M059J (cell line): ENCODE results near the gene STEAP4. TPM values are rescaled to one million over a fixed set of nuclear protein-coding genes. Genes with fewer than 3 reads are reported as not detected.
"Not testable (repeated sequence)": the region's sequence is repeated elsewhere in the genome, so short reads cannot be mapped to it uniquely, and the experiment has no call there.

Source experiments
- DNase-seq: peaks from one replicate; pipeline ENCODE4 v3.0.0-alpha.2; 2012; ENCODE audit warnings: low read depth
- total RNA-seq: library from RNA; depleted of rRNA; stranded (reverse); fragments of >200 nt; shearing (Covaris generic); gene quantifications from 2 replicates; pipeline ENCODE4 v1.2.3, GENCODE V29; 2014

The STEAP4 gene
- total RNA-seq, 1 experiment from 2014 or later = 0.02 TPM

DNA sequence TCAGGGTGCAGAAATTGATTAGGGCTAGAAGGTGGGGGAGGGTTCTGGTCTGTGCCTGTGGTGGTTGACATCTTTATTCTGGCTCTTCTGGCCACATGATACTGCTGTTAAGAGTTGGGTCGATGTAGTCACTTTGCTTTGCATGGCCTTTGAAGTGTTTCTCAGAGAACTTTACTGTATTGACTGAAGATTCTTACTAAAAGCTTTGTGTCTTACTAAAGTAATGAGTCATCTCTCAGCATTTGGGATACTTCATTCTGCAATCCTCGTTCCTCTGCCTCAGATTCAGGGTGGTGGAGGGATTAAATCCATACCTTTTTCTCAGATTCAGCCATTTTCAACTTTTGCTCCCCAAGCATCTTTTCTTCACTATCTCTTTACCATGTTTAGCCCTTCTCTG is 38.6 kb downstream of the STEAP4 start:
- no peak for DNase-seq

GRCh38 chr7:88267421-88267820 is 39.3 kb downstream of the STEAP4 start:
- DNase-seq = no peak

GRCh38 chr7:88264987-88265386 is 41.7 kb downstream of the STEAP4 start:
- peak; percentile 3 for DNase-seq

GRCh38 chr7:88262562-88262961 is 44.1 kb downstream of the STEAP4 start:
- DNase-seq = no peak

GRCh38 chr7:88260719-88261118 is 46.0 kb downstream of the STEAP4 start:
- no peak for DNase-seq

DNA sequence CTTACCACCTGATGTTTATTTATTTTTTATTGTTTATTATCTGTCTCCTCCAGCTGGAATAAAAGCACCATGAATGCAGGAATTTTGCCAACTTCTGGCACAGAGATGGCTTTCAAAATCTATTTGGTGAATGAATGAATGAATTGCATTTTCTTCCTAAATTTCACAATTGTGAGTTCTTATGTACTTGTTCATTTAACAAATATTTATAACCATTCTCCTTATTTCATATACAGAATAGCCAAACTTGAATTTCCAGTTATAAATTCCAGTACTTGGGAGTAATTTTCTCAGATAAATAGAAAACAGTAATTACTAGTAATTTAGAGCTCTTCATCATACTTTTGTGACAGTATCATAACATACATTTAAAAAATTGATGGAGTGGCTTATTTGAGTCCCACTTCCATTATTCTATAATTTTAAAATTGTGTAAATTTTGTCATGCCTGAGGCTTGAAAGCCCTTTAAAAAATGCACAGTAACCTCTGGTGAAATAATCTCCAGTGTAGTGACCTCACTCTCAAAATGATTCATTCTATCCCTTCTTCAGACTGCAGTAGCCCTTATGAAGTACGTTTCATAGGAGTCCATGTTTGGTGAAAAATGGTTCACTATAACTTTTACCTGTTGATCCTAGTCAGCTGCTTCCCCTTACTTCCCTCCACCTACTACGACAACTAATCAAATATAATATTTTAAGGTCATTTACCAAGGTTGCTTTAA is 46.9 kb downstream of the STEAP4 start:
- no peak for DNase-seq

DNA sequence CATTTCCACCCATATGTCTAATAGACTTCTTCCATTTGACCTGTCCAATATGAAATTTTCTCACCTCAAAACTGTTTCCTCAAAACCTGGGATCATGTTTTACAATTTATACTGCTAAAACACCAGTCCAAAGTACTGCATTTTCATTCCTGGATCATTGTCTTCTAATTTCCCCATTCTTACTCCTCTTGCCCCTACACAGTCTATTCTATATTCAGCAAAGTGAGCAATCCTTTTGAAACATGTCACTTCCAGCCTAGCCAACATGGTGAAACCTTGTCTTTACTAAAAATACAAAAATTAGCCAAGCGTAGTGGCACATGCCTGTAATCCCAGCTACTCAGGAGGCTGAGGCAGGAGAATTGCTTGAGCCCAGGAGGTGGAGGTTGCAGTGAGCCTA is 48.4 kb downstream of the STEAP4 start:
- DNase-seq = not testable (repeated sequence)

- no peak for DNase-seq
These were observed 49.8 kb downstream of the STEAP4 start for GRCh38 chr7:88256906-88257305.

DNA sequence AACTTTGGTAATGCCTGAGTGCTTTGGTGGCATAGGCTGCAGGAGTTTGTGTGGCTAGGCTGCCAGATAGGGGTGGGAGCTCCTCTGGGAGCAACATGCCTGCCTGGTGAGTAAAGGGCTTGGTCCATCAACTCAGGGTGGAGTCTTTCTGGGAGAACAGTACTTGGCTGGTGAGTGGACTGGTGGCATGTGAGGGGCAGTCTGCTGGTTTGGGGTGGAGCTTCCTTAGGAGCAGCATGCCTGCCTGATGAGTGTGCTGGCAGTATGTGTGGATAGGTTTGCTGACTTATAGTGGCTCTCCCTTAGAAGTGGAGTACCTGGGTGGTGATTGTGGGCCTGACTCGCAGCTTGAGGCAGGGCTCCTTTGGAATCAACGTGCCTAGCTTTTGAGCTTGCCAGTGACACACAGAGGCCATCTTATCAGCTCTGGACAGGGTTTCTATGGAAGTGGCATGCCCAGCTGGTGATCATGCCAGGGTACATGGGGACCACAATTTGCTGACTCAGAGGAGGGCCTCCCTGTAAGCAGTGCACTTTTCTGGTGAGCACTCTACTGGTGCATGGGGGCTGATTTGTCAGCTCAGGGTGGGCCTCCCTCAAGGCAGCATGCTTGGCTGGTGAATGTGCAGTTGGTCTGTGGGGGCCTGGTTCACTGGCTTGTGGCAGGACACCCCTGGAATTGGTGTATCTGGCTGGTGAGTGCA is 51.8 kb downstream of the STEAP4 start:
- peak; percentile 85 for DNase-seq

- no peak for DNase-seq
These were observed 53.1 kb downstream of the STEAP4 start for GRCh38 chr7:88253640-88254039.

DNA sequence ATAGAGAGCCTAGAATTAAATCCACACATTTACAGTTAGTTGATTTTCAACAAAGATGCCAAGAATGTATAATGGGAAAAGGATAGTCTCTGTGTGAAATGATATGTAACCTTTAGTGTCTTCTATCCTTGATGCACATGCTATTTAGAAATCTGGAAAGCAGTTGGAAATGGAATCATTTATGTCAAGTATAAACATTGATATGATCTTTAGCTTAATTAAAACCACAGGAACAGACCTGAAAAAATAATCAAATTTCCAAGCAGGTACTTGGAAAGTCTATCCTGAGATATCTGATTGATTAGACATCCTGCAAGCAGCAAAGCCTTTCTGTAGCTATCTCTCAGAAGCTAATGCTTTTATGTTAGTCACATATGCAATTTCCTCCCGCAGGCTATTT is 62.4 kb downstream of the STEAP4 start:
- DNase-seq = no peak

DNA sequence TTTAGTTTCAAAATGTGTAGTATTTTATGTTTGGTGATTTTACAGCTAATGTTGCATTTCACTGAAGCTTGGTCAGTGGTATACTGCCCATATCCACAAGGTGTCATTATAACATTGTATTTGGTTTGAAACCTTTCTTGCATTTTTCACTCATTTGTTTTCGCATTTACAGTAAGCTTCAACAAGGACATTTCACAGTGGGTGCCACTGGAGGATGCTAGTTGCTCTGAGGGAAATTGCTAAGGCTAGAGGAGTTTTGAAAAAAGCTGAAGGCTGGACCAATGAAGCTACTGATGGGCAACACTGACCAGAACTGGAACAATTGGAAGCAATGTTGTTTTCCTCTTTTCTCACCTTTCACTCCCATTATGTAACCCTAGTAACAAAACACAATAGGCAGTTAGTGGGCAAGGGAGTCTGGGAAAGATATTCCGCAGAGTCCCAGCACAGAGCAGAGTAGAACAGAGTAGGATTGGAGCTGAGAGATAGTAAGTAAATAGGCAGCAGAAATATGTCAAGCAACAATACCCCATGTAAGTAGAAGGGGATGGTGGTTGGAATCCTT is 63.3 kb downstream of the STEAP4 start:
- peak; percentile 59 for DNase-seq

- no peak for DNase-seq
These were observed 66.8 kb downstream of the STEAP4 start for GRCh38 chr7:88239852-88240251.

DNA sequence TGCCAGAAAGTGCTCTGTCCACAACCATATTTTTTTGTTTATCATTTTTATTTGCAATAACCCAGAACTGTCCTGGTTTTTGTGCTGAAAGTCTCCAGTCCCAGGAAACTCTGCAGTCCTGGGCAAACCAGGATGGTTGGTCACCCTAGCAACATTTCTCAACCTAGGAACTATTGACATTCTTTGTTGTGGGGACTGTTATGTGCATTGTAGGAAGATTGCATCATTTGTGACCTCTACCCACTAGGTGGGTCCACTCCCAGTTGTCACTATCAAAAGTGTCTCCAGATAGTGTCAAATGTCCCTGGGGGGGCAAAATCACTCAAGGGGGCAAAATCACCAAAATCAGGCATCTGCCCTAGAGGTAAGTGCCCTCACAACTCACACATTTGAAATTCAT is 72.9 kb downstream of the STEAP4 start:
- peak; percentile 26 for DNase-seq

DNA sequence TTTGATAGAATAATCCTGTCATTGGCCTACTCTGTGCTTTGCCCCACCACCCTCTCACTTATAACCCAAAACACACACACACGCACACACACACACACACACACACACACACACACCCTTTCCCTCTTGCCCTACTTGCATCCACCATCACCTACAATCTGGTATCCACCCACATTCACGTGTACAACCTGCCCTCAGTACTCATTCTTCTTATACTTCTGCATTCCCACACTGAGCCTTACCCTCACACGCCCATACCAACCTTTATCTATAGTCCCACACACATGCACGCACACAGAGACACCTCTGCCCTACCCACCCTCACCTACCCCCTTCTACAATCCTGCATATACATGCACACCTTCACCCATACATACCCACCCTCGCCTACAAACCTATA is 76.0 kb downstream of the STEAP4 start:
- DNase-seq = no peak

DNA sequence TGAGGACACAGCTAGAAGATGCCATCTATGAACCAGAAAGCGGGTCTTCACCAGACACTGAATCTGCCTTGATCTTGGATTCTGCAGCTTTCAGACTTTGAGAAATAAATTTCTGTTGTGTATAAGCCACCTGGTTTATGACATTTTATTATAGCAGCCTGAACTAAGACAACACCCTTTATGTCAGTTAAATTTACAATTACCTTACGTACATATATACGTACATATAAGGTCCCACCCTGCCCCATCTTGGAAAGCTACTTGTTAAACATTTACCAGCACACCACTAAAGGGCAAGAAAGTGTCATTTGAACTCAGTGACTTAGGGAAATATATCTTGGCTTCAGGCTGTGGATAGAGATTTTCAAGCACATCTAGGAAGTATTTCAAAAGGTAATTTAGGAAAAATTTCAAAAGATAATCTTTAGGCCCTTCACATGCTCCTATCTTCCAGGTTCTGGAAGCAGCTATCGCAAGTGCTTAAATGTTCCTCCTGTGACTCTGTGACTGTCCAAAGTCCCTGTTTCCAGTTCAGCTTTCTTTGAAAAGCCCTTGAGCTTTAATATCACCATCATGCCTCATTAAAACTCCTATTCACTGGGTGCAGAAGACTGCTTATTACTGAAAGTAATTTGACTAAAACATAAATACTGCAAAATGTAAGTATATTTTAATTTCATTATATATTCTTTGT is 77.2 kb downstream of the STEAP4 start:
- no peak for DNase-seq

GRCh38 chr7:88226886-88227516 is 79.7 kb downstream of the STEAP4 start:
- peak; percentile 92 for DNase-seq

- DNase-seq = no peak
These were observed 80.5 kb downstream of the STEAP4 start for GRCh38 chr7:88226201-88226600.

DNA sequence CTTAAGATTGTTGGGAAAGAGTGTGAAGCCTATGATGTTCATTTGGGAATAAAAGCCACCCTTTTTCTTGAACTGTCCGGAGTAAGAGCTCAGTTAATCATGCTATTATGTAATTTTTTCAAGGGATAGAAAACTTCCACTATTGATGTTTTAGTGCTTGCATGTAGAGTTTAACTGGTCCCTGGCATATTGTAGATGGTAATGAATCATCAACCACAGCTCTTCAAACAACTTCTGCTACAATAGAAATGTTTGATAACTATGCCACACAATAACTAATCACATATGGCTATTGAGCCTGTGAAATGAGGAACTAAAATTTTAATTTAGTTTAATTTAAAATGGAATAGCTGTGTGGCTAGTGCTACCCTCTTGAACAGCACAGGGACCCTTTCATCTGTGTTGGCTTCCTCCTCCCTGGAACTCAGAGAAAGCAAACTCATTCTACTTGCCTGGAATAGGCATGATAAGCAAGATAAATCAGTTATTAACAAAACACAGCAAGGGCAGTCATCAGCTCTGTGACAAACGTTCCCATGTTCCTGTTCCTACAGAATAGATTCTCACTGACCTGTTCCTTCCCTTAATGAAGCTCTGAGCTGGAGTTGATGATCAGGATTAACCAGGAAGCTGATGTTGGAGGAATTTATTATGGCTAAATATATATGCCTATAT is 82.0 kb downstream of the STEAP4 start:
- DNase-seq = peak; percentile 71

GRCh38 chr7:88223265-88223664 is 83.4 kb downstream of the STEAP4 start:
- no peak for DNase-seq
